Skeletal muscle satellite cell (primary cell): ENCODE results near the gene TAS2R43.
"Not testable (repeated sequence)": the region's sequence is repeated elsewhere in the genome, so short reads cannot be mapped to it uniquely, and the experiment has no call there.

Source experiments
- H3K27me3 ChIP-seq: 2 replicates; pipeline ENCODE4 v1.7.0; 2013; ENCODE audit warnings: low read length; ENCODE audit not compliant: control insufficient read depth, insufficient read depth
- H3K36me3 ChIP-seq: 2 replicates; pipeline ENCODE4 v1.7.0; 2013; ENCODE audit warnings: mild to moderate bottlenecking, control low read depth, low read length; ENCODE audit not compliant: insufficient read depth
- H3K4me1 ChIP-seq: 2 replicates; pipeline ENCODE4 v1.7.0; 2013; ENCODE audit warnings: low read length; ENCODE audit not compliant: control insufficient read depth, insufficient read depth
- H3K4me2 ChIP-seq: 2 replicates; pipeline ENCODE4 v1.7.0; 2013; ENCODE audit warnings: mild to moderate bottlenecking, low read length
- H3K4me3 ChIP-seq: 2 replicates; pipeline ENCODE4 v1.7.0; 2013; ENCODE audit warnings: low read length
- H3K9ac ChIP-seq: 2 replicates; pipeline ENCODE4 v1.7.0; 2013; ENCODE audit warnings: mild to moderate bottlenecking, low read depth, low read length, moderate library complexity
- H3K9me3 ChIP-seq: replicated peaks from 2 replicates; pipeline ENCODE4 v1.7.0; 2013; ENCODE audit warnings: mild to moderate bottlenecking, control low read depth, low read length

TAS2R43 gene

DNA sequence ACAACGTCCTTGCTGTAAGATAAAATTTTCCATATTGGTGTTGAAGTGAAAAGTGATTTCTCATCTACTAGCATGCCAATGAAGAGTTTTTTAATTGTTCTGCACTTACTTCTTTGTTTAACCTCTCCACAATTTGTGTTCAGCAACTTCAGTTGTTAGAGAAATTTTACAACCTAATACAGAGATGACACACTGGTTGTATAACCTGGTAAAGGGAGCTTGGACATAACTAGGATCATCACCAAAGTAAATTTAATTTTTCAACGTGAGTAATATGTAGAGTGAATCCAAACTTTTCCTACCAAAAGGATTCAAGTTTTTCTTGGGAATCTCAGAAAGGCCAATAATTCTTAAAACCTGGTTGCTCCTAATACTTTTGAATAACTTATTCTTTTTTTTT, 13.4 kb upstream of the TAS2R43 start:
- H3K9me3 ChIP-seq = no peaks in the 10 kb centered on the region
- H3K4me1 ChIP-seq = no peaks in the 10 kb centered on the region
- H3K4me2 ChIP-seq = no peak overlapping the region
- no peaks in the 10 kb centered on the region for H3K27me3 ChIP-seq
- H3K4me3 ChIP-seq = no peak overlapping the region
- no peak overlapping the region for H3K9ac ChIP-seq
- H3K36me3 ChIP-seq = no peaks in the 10 kb centered on the region

DNA sequence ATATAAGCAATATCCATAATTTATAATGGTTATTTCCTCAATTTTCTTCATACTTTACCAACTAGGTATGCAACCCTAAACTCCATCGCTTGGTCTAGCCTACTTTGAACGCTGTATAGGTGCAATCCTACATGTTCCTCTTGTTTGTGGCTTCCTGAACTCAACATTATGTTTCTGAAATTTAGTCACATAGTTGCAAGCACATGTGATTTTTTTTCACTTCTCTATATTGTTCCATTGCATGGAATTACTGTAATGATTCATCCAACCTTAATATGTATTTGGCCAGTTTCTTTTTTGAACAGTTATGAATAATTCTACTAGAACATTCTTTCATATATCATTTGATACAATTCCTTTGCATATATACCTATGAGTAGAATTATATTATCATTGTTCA, 2.8 kb upstream of the TAS2R43 start:
- not testable (repeated sequence) for H3K4me1 ChIP-seq, H3K27me3 ChIP-seq, H3K9me3 ChIP-seq, H3K4me3 ChIP-seq, H3K4me2 ChIP-seq, H3K36me3 ChIP-seq, H3K9ac ChIP-seq

DNA sequence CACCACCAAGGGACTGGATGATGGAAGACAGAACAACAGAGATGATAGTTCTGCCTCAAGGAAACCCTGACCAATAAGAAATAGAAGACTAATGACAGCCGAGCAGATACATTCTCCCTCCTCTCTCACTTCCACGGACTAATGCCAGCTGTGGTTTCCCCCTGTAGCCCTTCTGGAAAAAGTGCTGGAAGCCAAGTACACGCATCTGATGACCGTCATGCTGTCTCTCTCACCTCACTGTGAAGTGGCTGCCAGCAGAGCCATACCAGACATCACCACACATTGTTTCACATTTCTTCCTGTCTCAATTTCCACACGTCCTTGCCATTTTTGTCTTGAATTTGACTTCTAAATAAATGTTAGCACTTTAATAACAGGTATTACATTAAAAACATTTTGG, 2.9 kb downstream of the TAS2R43 start:
- Histone ChIP-seq H3K4me3 (no peak overlapping the region), H3K9ac (no peak overlapping the region), H3K9me3 (no peaks in the 10 kb centered on the region), H3K4me2 (no peak overlapping the region), H3K36me3 (no peaks in the 10 kb centered on the region), H3K4me1 (no peaks in the 10 kb centered on the region), H3K27me3 (no peaks in the 10 kb centered on the region)

DNA sequence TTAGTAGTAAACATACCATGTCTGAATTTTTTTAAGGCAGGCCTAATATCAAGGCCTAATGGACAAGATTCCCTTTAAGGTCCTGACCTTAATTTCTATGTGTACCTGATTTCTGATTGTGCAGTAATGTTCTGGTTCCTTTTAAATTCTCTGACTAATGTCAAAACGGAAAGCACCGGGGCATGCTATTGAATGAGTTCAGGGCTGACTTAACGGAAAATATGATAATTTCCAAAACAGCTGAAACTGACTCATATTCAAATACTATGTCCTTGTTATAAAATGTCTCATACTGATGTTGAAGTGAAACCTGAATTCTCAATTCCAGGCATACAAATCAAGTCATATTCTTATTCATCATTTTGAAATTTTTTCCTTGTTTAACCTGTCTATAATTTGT, 6.7 kb downstream of the TAS2R43 start:
- Histone ChIP-seq H3K4me3 (no peak overlapping the region), H3K27me3 (no peaks in the 10 kb centered on the region), H3K4me2 (no peak overlapping the region), H3K4me1 (no peaks in the 10 kb centered on the region), H3K9me3 (no peaks in the 10 kb centered on the region), H3K9ac (no peak overlapping the region), H3K36me3 (no peaks in the 10 kb centered on the region)

DNA sequence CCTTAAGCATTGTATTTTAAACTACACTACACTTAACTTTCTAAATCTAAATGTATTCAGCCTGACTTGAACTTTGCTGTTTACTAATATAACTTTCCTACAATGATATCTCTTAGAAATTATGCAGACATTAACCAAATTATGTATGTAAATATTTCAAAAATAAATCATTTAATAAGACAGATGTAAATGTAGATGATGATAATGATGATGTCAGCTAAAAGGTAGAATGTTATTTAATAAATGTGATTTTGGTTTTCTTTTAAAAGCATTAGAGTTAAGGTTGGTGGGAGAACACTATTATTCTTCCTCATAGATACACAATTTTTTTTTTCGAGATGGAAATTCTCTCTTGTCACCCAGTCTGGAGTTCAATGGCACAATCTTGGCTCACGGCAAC, 10.1 kb downstream of the TAS2R43 start:
- Histone ChIP-seq H3K4me2 (no peak overlapping the region), H3K9me3 (no peaks in the 10 kb centered on the region), H3K4me1 (no peaks in the 10 kb centered on the region), H3K9ac (no peak overlapping the region), H3K36me3 (no peaks in the 10 kb centered on the region), H3K27me3 (no peaks in the 10 kb centered on the region), H3K4me3 (no peak overlapping the region)

DNA sequence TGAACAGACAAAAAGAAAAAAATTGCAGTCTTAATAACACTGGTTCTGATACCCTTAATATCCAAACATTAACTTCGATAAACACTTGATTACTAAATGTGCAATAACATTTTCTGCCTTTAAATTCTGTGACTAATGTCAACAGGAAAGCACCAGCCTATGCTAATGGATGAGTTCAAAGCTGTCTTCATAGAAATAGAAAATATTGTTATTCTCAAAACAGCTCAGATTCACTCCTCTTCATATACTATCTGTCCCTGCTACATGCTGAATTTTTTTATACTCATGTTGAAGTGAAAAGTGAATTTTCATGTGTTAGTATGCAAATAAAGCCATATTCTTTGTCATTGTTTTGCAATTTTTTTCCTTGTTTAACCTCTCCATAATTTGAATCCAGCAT, 13.9 kb downstream of the TAS2R43 start:
- Histone ChIP-seq H3K4me2 (no peak overlapping the region), H3K4me3 (no peak overlapping the region), H3K27me3 (no peaks in the 10 kb centered on the region), H3K9ac (no peak overlapping the region), H3K9me3 (no peaks in the 10 kb centered on the region), H3K4me1 (no peaks in the 10 kb centered on the region), H3K36me3 (no peaks in the 10 kb centered on the region)

DNA sequence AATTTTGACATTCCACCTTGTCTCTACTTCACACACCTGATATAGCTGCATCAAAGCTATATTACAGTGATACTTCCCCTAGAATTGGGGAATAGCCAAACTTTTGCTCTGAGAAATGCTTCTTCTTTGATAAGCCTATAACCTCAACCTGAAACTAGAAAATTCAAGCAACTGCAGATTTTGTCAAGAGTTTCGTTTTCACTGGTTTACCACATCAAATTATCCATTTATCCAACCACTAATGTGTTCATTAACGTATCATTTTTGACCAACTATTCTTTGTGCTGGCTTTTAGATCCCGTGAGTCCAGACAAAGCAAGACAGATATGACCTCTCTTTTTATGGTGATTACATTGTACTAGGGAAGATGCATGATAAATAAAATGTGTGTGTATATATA, 16.5 kb downstream of the TAS2R43 start:
- Histone ChIP-seq H3K4me1 (no peaks in the 10 kb centered on the region), H3K9ac (no peak overlapping the region), H3K27me3 (no peaks in the 10 kb centered on the region), H3K36me3 (peaks cover 2% of the 10 kb centered on the region), H3K9me3 (no peaks in the 10 kb centered on the region), H3K4me2 (no peak overlapping the region), H3K4me3 (no peak overlapping the region)

DNA sequence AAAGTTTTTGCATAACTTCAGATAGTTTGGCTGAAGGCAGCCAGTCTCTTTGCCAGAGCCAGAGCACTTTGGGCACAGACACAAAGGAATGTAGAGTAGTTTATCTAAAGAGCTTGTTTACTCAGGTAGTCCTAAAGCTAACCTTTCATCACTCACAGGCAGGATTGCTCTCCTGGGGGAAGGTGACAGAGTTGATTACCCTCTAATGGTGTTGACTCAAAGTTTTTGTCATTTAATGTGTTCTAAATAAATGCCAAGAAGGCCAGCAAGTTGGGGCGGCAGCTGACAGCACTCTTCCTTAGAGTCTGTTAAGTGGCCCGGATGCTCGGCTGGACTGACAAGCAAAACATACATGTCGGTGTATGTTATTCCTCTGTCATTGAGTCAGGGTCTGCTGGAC, 20.7 kb downstream of the TAS2R43 start:
- Histone ChIP-seq H3K36me3 (peaks cover 2% of the 10 kb centered on the region), H3K9me3 (no peaks in the 10 kb centered on the region), H3K9ac (no peak overlapping the region), H3K4me1 (no peaks in the 10 kb centered on the region), H3K27me3 (no peaks in the 10 kb centered on the region), H3K4me3 (no peak overlapping the region), H3K4me2 (no peak overlapping the region)

DNA sequence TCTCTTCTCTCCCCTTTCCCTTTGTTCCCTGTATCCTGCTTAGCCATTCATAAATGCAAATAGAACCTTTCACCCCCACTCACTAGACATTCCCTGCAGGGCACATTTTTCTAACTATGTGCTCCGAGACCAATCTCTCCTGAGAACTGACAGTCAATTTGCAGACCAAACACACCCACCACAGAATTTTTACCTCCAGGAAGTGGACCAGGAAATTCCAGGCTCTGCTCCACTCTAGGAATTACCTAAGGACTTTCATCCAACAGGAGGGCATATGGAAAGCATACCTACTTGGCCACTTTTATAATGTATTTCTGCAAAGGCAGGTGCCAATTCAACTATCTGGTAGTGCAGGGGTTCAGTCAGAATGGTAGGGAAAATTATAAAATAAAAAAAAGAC, 21.1 kb downstream of the TAS2R43 start:
- no peak overlapping the region for H3K4me3 ChIP-seq
- no peak overlapping the region for H3K4me2 ChIP-seq
- H3K36me3 ChIP-seq = peaks cover 2% of the 10 kb centered on the region
- no peaks in the 10 kb centered on the region for H3K27me3 ChIP-seq
- no peak overlapping the region for H3K9ac ChIP-seq
- H3K9me3 ChIP-seq = no peaks in the 10 kb centered on the region
- no peaks in the 10 kb centered on the region for H3K4me1 ChIP-seq

DNA sequence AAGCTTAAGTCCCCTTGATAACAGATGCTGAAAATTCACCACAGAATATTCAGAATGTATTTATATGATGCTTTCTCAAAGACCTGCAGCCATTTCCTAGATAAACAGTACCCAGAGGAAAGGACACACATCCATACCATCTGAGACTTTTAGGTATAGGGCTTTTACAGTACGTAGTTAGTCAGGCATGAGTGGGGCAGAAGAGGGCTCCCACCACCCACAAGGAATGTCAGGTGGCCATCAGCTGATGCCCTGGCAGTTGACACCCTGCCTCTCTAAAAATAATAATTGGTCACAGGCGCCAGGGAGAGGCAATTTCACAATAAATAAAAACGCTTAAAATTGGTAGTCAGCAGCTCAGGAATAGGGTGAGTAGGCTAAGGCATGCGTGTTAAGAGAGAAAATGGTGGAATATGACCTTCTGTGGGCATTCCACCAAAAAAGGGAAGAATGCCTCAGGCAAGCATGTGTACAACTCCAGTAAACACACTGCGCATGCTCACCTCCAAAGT, 22.2 kb downstream of the TAS2R43 start:
- no peak overlapping the region for H3K9ac ChIP-seq
- H3K27me3 ChIP-seq = no peaks in the 10 kb centered on the region
- no peaks in the 10 kb centered on the region for H3K9me3 ChIP-seq
- H3K4me1 ChIP-seq = no peaks in the 10 kb centered on the region
- H3K36me3 ChIP-seq = peaks cover 2% of the 10 kb centered on the region
- H3K4me2 ChIP-seq = no peak overlapping the region
- no peak overlapping the region for H3K4me3 ChIP-seq

DNA sequence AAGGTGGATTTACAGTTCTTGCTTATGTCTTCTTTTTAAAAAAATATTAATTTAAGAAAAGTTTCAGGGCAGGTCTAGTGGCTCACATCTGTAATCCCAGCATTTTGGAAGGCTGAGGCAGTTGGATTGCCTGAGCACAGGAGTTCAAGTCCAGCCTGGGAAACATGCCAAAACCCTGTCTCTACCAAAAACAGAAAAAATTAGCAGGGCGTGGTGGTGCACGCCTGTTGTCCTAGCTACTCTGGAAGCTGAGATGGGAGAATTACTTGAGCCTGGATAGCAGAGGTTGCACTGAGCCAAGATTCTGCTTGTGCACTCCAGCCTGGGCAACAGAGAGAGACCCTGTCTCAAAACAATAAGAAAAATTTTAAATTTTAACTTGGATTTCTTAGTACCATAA, 24.6 kb downstream of the TAS2R43 start:
- H3K4me2 ChIP-seq = no peak overlapping the region
- no peak overlapping the region for H3K4me3 ChIP-seq
- peaks cover 2% of the 10 kb centered on the region for H3K36me3 ChIP-seq
- H3K9ac ChIP-seq = no peak overlapping the region
- H3K4me1 ChIP-seq = no peaks in the 10 kb centered on the region
- no peaks in the 10 kb centered on the region for H3K27me3 ChIP-seq
- H3K9me3 ChIP-seq = no peaks in the 10 kb centered on the region

DNA sequence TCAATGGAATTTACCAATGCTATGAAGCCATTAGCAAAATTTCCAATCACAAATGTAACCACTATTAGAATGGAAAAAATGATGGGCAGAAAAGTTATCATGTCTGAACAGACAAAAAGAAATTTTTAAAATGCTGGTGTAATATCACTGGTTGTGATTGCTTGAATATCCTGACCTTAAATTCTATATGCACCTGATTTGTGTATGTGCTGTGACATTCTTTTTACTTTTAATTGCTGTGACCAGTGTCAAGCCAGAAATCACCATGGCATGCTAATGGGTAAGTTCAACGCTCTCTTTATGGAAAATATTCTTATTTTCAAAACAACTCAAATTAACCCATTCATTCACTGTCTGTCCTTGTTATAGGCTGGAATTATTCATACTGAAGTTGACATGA, 29.9 kb downstream of the TAS2R43 start, which contains the start of gene TAS2R46:
Gene TAS2R46 (minus strand): TSS at position 101 of the 400 bp plus-strand sequence. CDS start 0 bp downstream, at position 101.
- H3K36me3 ChIP-seq, H3K9ac ChIP-seq, H3K27me3 ChIP-seq, H3K4me2 ChIP-seq, H3K9me3 ChIP-seq, H3K4me1 ChIP-seq, H3K4me3 ChIP-seq: not testable (repeated sequence)
